HFFc6 (cell line): ENCODE results near the gene SMOC2. TPM values are rescaled to one million over a fixed set of nuclear protein-coding genes. Genes with fewer than 3 reads are reported as not detected.
"Not testable (repeated sequence)": the region's sequence is repeated elsewhere in the genome, so short reads cannot be mapped to it uniquely, and the experiment has no call there.

Source experiments
- DNase-seq: peaks from one replicate; pipeline ENCODE4 v3.0.0-alpha.2; 2018
- H3K27ac Mint-ChIP-seq: 2 replicates; pipeline ENCODE4 v1.8.0; 2020; ENCODE audit warnings: mild to moderate bottlenecking, mixed read lengths
- H3K27me3 Mint-ChIP-seq: 2 replicates; pipeline ENCODE4 v1.8.0; 2021; ENCODE audit warnings: mild to moderate bottlenecking, moderate library complexity, mixed read lengths; ENCODE audit not compliant: insufficient read depth
- H3K36me3 Mint-ChIP-seq: 2 replicates; pipeline ENCODE4 v1.8.0; 2021; ENCODE audit warnings: low read depth, mixed read lengths
- H3K4me1 Mint-ChIP-seq: 2 replicates; pipeline ENCODE4 v1.8.0; 2020; ENCODE audit warnings: low read depth, mixed read lengths
- H3K4me3 Mint-ChIP-seq: 2 replicates; pipeline ENCODE4 v1.8.0; 2020; ENCODE audit warnings: mild to moderate bottlenecking, moderate library complexity, mixed read lengths
- H3K9me3 Mint-ChIP-seq: 2 replicates; pipeline ENCODE4 v1.8.0; 2020; ENCODE audit warnings: mild to moderate bottlenecking, mixed read lengths
- CTCF ChIP-seq: fragments of 200-600 bp; sonication (generic); IDR thresholded peaks from 2 replicates; pipeline ENCODE4 v1.5.0; 2021; ENCODE audit warnings: antibody characterized with exemption, mild to moderate bottlenecking
- total RNA-seq, 6 experiments: library from RNA; stranded (reverse); fragmentation: NEBNext Ultra II Directional; extraction: Animal tissue kit (Norgen Biotek cat#: 25700); gene quantifications; 2 replicates in 1 of 6; 3 replicates in 5 of 6; pipeline ENCODE4 v1.2.3, GENCODE V29; 2021

Gene SMOC2
- total RNA-seq, 6 experiments from 2014 or later = not detected

- Mint-ChIP-seq H3K4me3 (no peak overlapping the region), H3K27ac (no peak overlapping the region), H3K27me3 (no peaks in the 10 kb centered on the region; the same call in 1 of the 2 replicates), H3K4me1 (no peaks in the 10 kb centered on the region), H3K36me3 (no peaks in the 10 kb centered on the region), H3K9me3 (peaks cover 65% of the 10 kb centered on the region)
- no peak for TF ChIP-seq CTCF
- no peak for DNase-seq
Observed at GRCh38 chr6:168607272-168608112, 166.5 kb downstream of the SMOC2 start.

DNA sequence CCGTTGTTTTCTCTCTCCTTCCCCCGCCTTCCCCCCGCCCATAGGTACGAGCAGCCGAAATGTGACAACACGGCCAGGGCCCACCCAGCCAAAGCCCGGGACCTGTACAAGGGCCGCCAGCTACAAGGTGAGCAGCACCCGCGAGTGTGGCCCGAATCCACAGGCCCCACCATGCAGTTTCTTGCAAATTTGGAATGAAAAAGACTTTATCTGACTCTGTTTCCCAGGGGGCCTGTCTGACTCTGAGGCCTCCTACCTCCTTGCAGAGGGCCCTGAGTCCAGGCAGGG is 167.1 kb downstream of the SMOC2 start:
- Mint-ChIP-seq H3K27ac (no peak overlapping the region), H3K36me3 (no peaks in the 10 kb centered on the region), H3K27me3 (no peaks in the 10 kb centered on the region; the same call in 1 of the 2 replicates), H3K9me3 (peaks cover 65% of the 10 kb centered on the region), H3K4me1 (no peaks in the 10 kb centered on the region), H3K4me3 (no peak overlapping the region)
- TF ChIP-seq CTCF = no peak
- no peak for DNase-seq

DNA sequence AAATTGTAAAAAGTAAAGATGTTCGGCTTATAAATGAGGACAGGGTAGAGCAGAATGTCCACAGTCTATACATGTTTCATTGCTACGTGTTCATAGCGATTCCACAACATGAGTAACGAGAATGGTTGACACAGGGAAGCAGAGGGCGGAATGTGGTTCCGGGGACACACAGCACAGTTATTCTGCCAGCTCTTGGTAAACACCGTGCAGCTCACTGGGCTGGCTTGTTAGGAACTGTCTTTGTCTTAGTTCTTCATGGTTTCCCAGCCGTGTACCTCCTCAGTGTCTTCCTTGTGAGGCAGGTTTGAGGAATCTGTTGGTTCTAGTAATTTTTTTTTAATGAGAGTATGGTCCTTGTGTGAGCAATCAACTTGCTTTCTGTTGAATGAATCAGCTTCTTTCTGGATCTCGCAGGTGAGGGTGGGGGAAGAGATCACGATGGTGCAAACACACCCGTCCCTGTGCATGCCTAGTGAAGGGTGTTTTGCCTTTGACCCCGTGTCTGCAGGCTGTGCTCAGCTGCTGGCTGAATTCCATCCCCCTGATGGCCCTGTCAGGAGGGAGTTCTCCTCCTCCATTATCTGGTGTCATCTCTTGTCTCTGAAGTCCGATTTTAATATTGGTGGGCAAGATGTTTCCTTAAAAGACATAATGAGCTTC is 168.2 kb downstream of the SMOC2 start:
- no peaks in the 10 kb centered on the region for H3K4me1 Mint-ChIP-seq
- no peak for TF ChIP-seq CTCF
- no peak overlapping the region for H3K27ac Mint-ChIP-seq
- no peak for DNase-seq
- peaks cover 63% of the 10 kb centered on the region for H3K9me3 Mint-ChIP-seq
- H3K36me3 Mint-ChIP-seq = no peaks in the 10 kb centered on the region
- H3K4me3 Mint-ChIP-seq = no peak overlapping the region
- H3K27me3 Mint-ChIP-seq = no peaks in the 10 kb centered on the region; the same call in 1 of the 2 replicates

- Mint-ChIP-seq H3K27ac (no peak overlapping the region), H3K4me1 (no peaks in the 10 kb centered on the region), H3K36me3 (no peaks in the 10 kb centered on the region), H3K4me3 (no peak overlapping the region), H3K9me3 (peaks cover 60% of the 10 kb centered on the region), H3K27me3 (no peaks in the 10 kb centered on the region)
- TF ChIP-seq CTCF = no peak
- no peak for DNase-seq
Observed at GRCh38 chr6:168609914-168610490, 169.0 kb downstream of the SMOC2 start.

DNA sequence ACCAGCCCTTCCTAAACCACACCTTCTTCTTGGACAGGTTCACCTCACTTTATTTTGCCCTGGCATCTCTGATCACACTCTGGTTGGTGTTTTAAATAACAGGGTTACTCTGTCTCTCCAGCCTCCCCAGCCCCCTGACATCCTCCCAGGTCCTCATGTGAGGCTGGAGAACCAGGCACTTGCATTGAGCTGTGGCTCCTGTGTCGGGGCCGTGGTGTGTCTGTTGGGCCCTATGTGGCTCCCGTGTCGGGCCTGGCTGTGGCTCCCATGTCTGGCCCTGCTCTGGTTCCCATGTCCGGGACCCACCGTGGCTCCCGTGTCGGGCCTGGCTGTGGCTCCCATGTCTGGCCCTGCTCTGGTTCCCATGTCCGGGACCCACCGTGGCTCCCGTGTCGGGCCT is 170.0 kb downstream of the SMOC2 start:
- H3K27me3 Mint-ChIP-seq, DNase-seq, H3K27ac Mint-ChIP-seq, H3K4me1 Mint-ChIP-seq, H3K36me3 Mint-ChIP-seq, H3K4me3 Mint-ChIP-seq: not testable (repeated sequence)
- H3K9me3 Mint-ChIP-seq = peaks cover 66% of the 10 kb centered on the region

- Mint-ChIP-seq H3K4me3 (no peak overlapping the region), H3K27ac (no peak overlapping the region), H3K4me1 (no peaks in the 10 kb centered on the region), H3K9me3 (peaks cover 69% of the 10 kb centered on the region), H3K36me3 (peaks cover 10% of the 10 kb centered on the region), H3K27me3 (no peaks in the 10 kb centered on the region)
- DNase-seq = no peak
- no peak for TF ChIP-seq CTCF
Observed at GRCh38 chr6:168611691-168612090, 170.7 kb downstream of the SMOC2 start.
